VCaP (cell line): ENCODE results near the gene LMAN1L.

Experiments used
- H3K27ac ChIP-seq: fragments of 450-650 bp; 2 replicates; pipeline ENCODE4 v1.5.1; 2017
- TF ChIP-seq, protein P1 (sequence below): fragments of 450-650 bp; conservative IDR thresholded peaks from 2 replicates; pipeline ENCODE4 v1.5.1; 2017; ENCODE audit warnings: mild to moderate bottlenecking, moderate library complexity

Gene LMAN1L

DNA sequence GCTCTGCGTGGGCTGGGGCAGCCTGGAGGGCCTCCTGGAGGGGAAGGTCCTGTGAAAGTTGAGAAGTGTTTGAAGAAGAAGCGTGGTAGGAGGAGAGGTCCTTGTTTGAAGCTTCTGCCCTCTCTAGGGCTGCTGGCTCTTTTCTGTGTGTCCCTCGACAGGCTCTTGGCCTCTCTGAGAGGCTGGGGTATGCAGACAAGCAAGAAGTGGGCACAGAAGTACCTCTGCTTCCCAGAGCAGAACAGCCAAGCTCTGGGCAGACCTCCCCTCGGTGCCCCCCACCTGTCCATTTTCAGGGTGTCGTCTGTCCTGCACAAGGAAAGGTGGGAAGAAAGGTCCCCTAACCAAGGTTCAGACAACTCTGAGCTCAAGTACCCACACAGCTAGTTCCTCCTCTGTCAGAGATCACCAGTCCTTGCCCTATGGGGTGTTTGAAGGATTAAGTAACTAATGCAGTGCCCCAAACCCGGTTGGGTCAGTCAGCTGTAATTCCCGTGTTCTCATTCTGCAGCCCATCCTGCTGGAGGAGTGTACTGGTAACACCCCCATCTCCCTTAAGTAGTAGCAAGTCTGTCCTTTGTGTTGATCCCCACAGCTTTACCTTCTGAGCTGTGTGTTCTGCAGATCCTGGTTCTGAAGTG is 24.5 kb upstream of the LMAN1L start:
- H3K27ac ChIP-seq: peak overlapping the region; percentile 52
- TF ChIP-seq, protein P1, sequence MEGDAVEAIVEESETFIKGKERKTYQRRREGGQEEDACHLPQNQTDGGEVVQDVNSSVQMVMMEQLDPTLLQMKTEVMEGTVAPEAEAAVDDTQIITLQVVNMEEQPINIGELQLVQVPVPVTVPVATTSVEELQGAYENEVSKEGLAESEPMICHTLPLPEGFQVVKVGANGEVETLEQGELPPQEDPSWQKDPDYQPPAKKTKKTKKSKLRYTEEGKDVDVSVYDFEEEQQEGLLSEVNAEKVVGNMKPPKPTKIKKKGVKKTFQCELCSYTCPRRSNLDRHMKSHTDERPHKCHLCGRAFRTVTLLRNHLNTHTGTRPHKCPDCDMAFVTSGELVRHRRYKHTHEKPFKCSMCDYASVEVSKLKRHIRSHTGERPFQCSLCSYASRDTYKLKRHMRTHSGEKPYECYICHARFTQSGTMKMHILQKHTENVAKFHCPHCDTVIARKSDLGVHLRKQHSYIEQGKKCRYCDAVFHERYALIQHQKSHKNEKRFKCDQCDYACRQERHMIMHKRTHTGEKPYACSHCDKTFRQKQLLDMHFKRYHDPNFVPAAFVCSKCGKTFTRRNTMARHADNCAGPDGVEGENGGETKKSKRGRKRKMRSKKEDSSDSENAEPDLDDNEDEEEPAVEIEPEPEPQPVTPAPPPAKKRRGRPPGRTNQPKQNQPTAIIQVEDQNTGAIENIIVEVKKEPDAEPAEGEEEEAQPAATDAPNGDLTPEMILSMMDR: no peak

DNA sequence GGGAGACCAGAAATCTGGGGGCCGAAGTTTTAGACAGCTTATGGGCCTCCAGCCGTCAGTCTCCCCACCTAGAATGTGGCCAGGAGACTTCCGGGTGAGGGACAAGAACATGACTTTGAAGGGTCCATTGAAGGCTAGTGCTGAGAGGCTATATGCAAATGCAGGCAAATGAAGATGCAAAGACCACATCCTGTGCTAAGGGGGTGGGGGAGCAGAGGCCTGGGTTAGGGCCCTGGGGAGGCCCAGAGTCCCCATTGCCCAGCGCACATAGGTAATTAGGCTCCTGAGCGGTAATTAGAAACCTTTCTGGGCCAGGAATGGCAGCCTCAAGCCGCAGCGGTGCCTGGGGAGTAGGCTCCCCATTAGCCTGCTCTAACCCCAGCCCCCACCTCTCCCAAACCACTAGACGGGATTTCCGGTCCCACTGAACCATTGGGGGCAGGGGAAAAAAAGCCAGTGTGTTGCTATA is 23.9 kb upstream of the LMAN1L start:
- TF ChIP-seq, protein P1: no peak
- H3K27ac ChIP-seq: peak overlapping the region; percentile 52

DNA sequence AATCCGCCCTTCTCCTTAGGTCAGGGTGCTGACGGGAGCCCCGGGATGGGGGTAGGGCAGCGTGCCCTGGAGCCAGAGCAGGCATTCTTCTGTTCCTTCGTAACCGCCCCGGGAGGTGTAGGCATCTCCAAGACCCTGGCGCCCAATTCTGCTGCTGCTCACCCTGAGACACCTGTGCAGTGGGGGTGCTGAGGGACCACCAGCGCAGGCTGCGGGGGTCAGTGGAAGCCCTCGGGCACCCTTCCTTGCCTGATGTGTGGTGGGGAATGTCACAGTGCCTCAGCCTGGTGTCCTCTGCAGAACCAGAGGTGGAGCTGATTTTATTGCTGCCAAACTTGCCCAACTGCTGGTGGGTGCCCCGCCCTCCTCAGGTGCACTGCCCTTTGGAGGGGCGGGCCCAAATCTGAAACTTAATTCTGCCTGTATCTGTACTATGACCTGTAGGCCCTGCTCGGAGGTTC is 23.4 kb upstream of the LMAN1L start:
- peak overlapping the region; percentile 52 for H3K27ac ChIP-seq
- TF ChIP-seq, protein P1: no peak

DNA sequence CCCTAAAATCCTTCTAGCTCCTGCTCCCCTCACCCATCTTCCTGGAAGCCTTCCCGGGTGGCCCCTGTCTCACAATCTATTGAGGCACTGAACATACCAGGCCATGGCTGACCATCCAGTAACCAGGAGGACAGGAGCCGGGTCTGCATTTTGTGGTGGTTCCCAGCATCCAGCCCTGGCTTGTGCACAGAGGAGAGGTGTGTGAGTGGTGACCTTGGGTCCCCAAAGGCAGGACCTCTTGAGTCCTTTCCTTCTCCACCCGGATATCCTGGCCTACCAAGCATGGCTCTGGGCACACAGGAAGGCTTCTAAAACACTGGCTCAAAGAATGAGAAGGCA is 22.9 kb upstream of the LMAN1L start:
- H3K27ac ChIP-seq: peak overlapping the region; percentile 52
- TF ChIP-seq, protein P1: no peak

DNA sequence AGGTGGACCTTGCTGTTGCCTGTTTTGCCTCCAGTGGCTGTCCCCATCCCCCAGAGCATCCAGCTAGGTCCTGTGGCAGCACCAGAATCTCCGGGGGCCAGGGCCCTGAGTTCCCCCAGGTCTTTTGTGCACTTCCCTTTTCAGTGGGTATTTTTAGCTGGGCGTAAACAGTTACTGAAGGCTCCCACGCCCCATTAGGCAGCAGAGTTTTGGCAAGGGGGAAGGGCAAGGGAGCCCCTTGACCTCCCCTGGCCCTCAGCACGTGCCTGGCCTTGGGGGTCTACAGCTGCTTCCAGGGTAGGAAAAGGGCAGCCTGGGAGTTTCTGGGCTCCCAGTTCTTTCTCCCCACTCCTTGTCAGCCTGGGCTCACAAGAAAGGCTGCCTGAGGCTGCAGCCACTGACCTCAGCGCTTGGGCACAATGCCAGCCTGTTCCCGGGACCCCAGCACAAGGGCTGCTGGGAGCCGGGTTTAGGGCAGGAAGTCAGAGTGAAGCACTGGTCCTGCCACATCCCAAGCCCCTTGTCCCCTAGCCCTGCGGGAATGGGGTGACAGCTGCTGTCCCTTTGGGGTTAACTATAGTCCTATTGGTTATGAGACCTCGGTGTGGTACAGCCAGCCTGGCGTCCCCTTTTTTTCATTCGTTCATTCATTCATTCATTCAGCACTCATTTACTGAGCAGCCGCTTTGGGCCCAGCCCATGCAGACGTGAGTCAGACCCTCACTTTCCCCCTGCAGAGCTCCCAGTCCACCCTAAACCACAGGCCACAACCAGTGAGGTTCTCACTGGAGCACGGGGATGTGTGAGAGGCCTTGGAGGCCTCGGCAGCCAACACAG is 22.3 kb upstream of the LMAN1L start:
- TF ChIP-seq, protein P1: no peak
- peak overlapping the region; percentile 52 for H3K27ac ChIP-seq

DNA sequence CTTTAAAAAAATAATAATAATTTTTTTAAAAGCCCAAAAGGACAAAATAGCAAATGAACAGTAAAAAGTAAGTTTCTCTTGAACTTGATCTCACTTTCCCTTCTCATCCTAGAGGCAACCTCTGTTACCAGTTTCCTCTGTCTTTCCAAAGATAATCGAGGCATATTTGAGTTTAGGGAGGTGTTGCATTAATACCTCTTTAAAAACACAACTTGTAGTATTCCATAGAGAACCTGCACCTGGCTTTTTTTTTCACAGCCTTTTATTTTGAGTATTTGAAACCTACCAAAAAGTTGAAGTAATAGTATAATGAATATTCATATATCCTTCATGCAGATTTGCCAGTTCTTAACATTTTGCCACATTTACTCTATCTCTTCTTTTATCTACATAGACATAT is 21.6 kb upstream of the LMAN1L start:
- no peak overlapping the region; the same call in 1 of the 2 replicates for H3K27ac ChIP-seq
- TF ChIP-seq, protein P1: no peak

DNA sequence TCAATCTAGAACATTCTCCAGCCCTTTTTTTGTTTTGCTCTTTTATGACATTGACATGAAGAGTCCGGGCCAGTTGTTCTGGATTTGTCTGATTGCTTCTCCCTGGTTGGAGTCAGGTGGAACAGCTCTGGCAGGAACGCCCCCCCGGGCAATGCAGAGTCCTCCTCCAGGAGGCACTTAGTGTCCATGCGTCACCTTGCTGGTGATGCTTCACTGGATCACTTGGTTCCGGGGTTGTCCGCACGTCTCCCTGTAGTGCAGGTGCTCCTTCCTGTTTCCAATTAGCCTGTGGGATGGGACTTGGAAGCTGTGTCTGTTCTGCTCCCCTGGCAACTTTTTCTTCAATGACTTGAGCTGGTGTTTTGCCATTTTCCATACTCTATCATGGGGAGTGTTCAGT is 21.0 kb upstream of the LMAN1L start:
- no peak overlapping the region for H3K27ac ChIP-seq
- TF ChIP-seq, protein P1: no peak
